Frontal cortex (tissue), 4 donors: ENCODE data around the gene CFAP251. TPM values are rescaled to one million over a fixed set of nuclear protein-coding genes. Genes with fewer than 3 reads are reported as not detected.

Source experiments
- DNase-seq, 2 donors: peaks; one replicate each; pipeline ENCODE4 v3.0.0; 2012; ENCODE audit warnings: low spot score in 2 of 2
- FAIRE-seq: peaks from 2 replicates; lab custom pipeline; 2012; peaks lifted over from hg19 to GRCh38; lab: Jason Lieb, UNC
- total RNA-seq: library from RNA; depleted of rRNA; stranded (reverse); fragments of >200 nt; gene quantifications from one replicate; pipeline ENCODE4 v1.2.3, GENCODE V29; 2014
- donor health status: control.
- donor health status: control.
- donor health status: control.

The CFAP251 gene
- total RNA-seq, 1 donor from 2014 or later, result 6.1 TPM

- FAIRE-seq, result no peak
Measured at GRCh38 chr12:121939992-121940766, 21.8 kb downstream of the CFAP251 start.

GRCh38 chr12:121942145-121942718, 23.8 kb downstream of the CFAP251 start:
- DNase-seq, result no peak
- FAIRE-seq, result no peak

More at GRCh38 chr12:121939992-121940766, 21.8 kb downstream of the CFAP251 start:
- no peak for DNase-seq

- no peak for DNase-seq
- FAIRE-seq, result no peak
Measured at GRCh38 chr12:121943926-121944325, 25.5 kb downstream of the CFAP251 start.

- FAIRE-seq (no peak), DNase-seq (no peak)
Measured at GRCh38 chr12:121946313-121947025, 28.1 kb downstream of the CFAP251 start.

- FAIRE-seq (no peak), DNase-seq (no peak)
Measured at GRCh38 chr12:121947981-121948380, 29.6 kb downstream of the CFAP251 start.

GRCh38 chr12:121949648-121950397, 31.4 kb downstream of the CFAP251 start:
- no peak for FAIRE-seq
- DNase-seq, result no peak

- DNase-seq (no peak), FAIRE-seq (no peak)
Measured at GRCh38 chr12:121953117-121953692, 34.8 kb downstream of the CFAP251 start.

- no peak for DNase-seq
- FAIRE-seq, result no peak
Measured at GRCh38 chr12:121953695-121954094, 35.3 kb downstream of the CFAP251 start.

- no peak for FAIRE-seq
- DNase-seq, result no peak
Measured at GRCh38 chr12:121955258-121956237, 37.2 kb downstream of the CFAP251 start.

- FAIRE-seq (no peak), DNase-seq (no peak)
Measured at GRCh38 chr12:121957861-121958515, 39.6 kb downstream of the CFAP251 start.

- no peak for FAIRE-seq
- no peak for DNase-seq
Measured at GRCh38 chr12:121958541-121959240, 40.3 kb downstream of the CFAP251 start.

- no peak for FAIRE-seq
- no peak for DNase-seq
Measured at GRCh38 chr12:121960541-121960940, 42.1 kb downstream of the CFAP251 start.

GRCh38 chr12:121961195-121961879, 42.9 kb downstream of the CFAP251 start:
- DNase-seq (no peak), FAIRE-seq (no peak)

- FAIRE-seq (no peak), DNase-seq (no peak)
Measured at GRCh38 chr12:121963341-121964018, 45.1 kb downstream of the CFAP251 start.

- no peak for DNase-seq
- no peak for FAIRE-seq
Measured at GRCh38 chr12:121964813-121965643, 46.6 kb downstream of the CFAP251 start.

- no peak for DNase-seq
- FAIRE-seq, result no peak
Measured at GRCh38 chr12:121966959-121967358, 48.6 kb downstream of the CFAP251 start.
